Measurements from ENCODE around the gene ZMYND8.

Gene ZMYND8

GRCh38 chr20:47230811-47231256, 125.7 kb downstream of the ZMYND8 start:
- H3K9me3 ChIP-seq (ENCODE audit: severe bottlenecking) = no peaks in the 10 kb centered on the region
- H3K27me3 ChIP-seq (ENCODE audit: insufficient read depth, poor library complexity, severe bottlenecking) = no peaks in the 10 kb centered on the region
- ATAC-seq (ENCODE audit: low read depth) (no peak), DNase-seq (ENCODE audit: low spot score) (no peak)
- TF ChIP-seq CTCF (IDR thresholded peaks at IDR 0.05; ENCODE audit: poor library complexity, severe bottlenecking) = no peak
- no peaks in the 10 kb centered on the region for H3K4me1 ChIP-seq (ENCODE audit: insufficient read depth, poor library complexity, severe bottlenecking)
- peaks cover 98% of the 10 kb centered on the region for H3K36me3 ChIP-seq (ENCODE audit: low read depth)
- no peak overlapping the region for H3K4me3 ChIP-seq (ENCODE audit: severe bottlenecking)
- no peak overlapping the region for H3K27ac ChIP-seq (ENCODE audit: poor library complexity, severe bottlenecking)

- Histone ChIP-seq H3K36me3 (ENCODE audit: low read depth) (peaks cover 96% of the 10 kb centered on the region), H3K27me3 (ENCODE audit: insufficient read depth, poor library complexity, severe bottlenecking) (no peaks in the 10 kb centered on the region), H3K4me1 (ENCODE audit: insufficient read depth, poor library complexity, severe bottlenecking) (no peaks in the 10 kb centered on the region), H3K27ac (ENCODE audit: poor library complexity, severe bottlenecking) (no peak overlapping the region), H3K9me3 (ENCODE audit: severe bottlenecking) (no peaks in the 10 kb centered on the region), H3K4me3 (ENCODE audit: severe bottlenecking) (no peak overlapping the region)
- no peak for DNase-seq (ENCODE audit: low spot score)
- TF ChIP-seq CTCF (IDR thresholded peaks at IDR 0.05; ENCODE audit: poor library complexity, severe bottlenecking) = no peak
- ATAC-seq (ENCODE audit: low read depth) = no peak
These were observed 127.8 kb downstream of the ZMYND8 start for GRCh38 chr20:47228654-47229053.

GRCh38 chr20:47227576-47227975, 128.9 kb downstream of the ZMYND8 start:
- no peak for DNase-seq (ENCODE audit: low spot score)
- no peaks in the 10 kb centered on the region for H3K27me3 ChIP-seq (ENCODE audit: insufficient read depth, poor library complexity, severe bottlenecking)
- H3K27ac ChIP-seq (ENCODE audit: poor library complexity, severe bottlenecking) = no peak overlapping the region
- TF ChIP-seq CTCF (IDR thresholded peaks at IDR 0.05; ENCODE audit: poor library complexity, severe bottlenecking) = no peak
- no peaks in the 10 kb centered on the region for H3K9me3 ChIP-seq (ENCODE audit: severe bottlenecking)
- H3K4me1 ChIP-seq (ENCODE audit: insufficient read depth, poor library complexity, severe bottlenecking) = no peaks in the 10 kb centered on the region
- no peak overlapping the region for H3K4me3 ChIP-seq (ENCODE audit: severe bottlenecking)
- peaks cover 96% of the 10 kb centered on the region for H3K36me3 ChIP-seq (ENCODE audit: low read depth)
- no peak for ATAC-seq (ENCODE audit: low read depth)

- no peak overlapping the region for H3K27ac ChIP-seq (ENCODE audit: poor library complexity, severe bottlenecking)
- DNase-seq (ENCODE audit: low spot score) (no peak), ATAC-seq (ENCODE audit: low read depth) (no peak)
- peaks cover 96% of the 10 kb centered on the region for H3K36me3 ChIP-seq (ENCODE audit: low read depth)
- H3K4me3 ChIP-seq (ENCODE audit: severe bottlenecking) = no peak overlapping the region
- no peaks in the 10 kb centered on the region for H3K27me3 ChIP-seq (ENCODE audit: insufficient read depth, poor library complexity, severe bottlenecking)
- TF ChIP-seq CTCF (IDR thresholded peaks at IDR 0.05; ENCODE audit: poor library complexity, severe bottlenecking) = no peak
- H3K9me3 ChIP-seq (ENCODE audit: severe bottlenecking) = no peaks in the 10 kb centered on the region
- no peaks in the 10 kb centered on the region for H3K4me1 ChIP-seq (ENCODE audit: insufficient read depth, poor library complexity, severe bottlenecking)
These were observed 129.4 kb downstream of the ZMYND8 start for GRCh38 chr20:47227119-47227518.

GRCh38 chr20:47225458-47225857, 131.0 kb downstream of the ZMYND8 start:
- ATAC-seq (ENCODE audit: low read depth) = no peak
- no peak overlapping the region for H3K27ac ChIP-seq (ENCODE audit: poor library complexity, severe bottlenecking)
- H3K27me3 ChIP-seq (ENCODE audit: insufficient read depth, poor library complexity, severe bottlenecking) = no peaks in the 10 kb centered on the region
- H3K4me1 ChIP-seq (ENCODE audit: insufficient read depth, poor library complexity, severe bottlenecking) = no peaks in the 10 kb centered on the region
- no peak overlapping the region for H3K4me3 ChIP-seq (ENCODE audit: severe bottlenecking)
- no peak for DNase-seq (ENCODE audit: low spot score)
- no peaks in the 10 kb centered on the region for H3K9me3 ChIP-seq (ENCODE audit: severe bottlenecking)
- H3K36me3 ChIP-seq (ENCODE audit: low read depth) = peaks cover 96% of the 10 kb centered on the region
- TF ChIP-seq CTCF (IDR thresholded peaks at IDR 0.05; ENCODE audit: poor library complexity, severe bottlenecking) = no peak

All from RWPE2 (cell line).